VCaP (cell line): Measurements from ENCODE around the gene PDK2.

ENCODE experiments used
- H3K27ac ChIP-seq: fragments of 450-650 bp; 2 replicates; pipeline ENCODE4 v1.5.1; 2017
- TF ChIP-seq, protein P1 (sequence below): fragments of 450-650 bp; conservative IDR thresholded peaks from 2 replicates; pipeline ENCODE4 v1.5.1; 2017; ENCODE audit warnings: mild to moderate bottlenecking, moderate library complexity

PDK2 gene

GRCh38 chr17:50059256-50059655, 35.9 kb upstream of the PDK2 start:
- H3K27ac ChIP-seq = no peak overlapping the region
- TF ChIP-seq, protein P1, sequence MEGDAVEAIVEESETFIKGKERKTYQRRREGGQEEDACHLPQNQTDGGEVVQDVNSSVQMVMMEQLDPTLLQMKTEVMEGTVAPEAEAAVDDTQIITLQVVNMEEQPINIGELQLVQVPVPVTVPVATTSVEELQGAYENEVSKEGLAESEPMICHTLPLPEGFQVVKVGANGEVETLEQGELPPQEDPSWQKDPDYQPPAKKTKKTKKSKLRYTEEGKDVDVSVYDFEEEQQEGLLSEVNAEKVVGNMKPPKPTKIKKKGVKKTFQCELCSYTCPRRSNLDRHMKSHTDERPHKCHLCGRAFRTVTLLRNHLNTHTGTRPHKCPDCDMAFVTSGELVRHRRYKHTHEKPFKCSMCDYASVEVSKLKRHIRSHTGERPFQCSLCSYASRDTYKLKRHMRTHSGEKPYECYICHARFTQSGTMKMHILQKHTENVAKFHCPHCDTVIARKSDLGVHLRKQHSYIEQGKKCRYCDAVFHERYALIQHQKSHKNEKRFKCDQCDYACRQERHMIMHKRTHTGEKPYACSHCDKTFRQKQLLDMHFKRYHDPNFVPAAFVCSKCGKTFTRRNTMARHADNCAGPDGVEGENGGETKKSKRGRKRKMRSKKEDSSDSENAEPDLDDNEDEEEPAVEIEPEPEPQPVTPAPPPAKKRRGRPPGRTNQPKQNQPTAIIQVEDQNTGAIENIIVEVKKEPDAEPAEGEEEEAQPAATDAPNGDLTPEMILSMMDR = no peak

DNA sequence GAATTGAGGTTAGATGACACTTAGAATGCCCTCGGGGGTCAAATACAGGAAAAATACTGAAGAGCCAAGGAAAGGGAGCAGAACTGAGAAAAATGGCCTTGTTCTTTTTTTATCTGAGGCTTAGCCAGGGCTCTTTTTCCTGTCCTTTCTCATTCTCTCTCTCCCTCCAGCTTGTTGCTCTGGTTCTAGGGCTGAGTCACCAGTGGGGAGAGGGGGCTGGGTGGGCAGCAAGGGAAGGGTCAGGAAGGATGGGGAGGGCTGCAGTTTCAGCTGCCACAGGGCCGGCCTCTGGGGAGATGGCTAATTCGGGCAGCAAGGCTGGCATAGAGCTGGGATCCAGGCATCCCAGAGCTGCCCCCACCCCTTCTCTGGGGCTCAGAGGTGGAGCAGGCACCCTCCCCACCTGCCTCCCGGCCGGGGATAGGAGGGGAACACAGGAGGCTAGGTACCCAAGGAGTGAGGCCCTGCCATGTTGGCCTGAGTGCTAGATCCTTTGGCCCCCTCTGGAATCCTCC, 35.3 kb upstream of the PDK2 start:
- no peak overlapping the region for H3K27ac ChIP-seq
- TF ChIP-seq, protein P1 = no peak

- no peak overlapping the region for H3K27ac ChIP-seq
- TF ChIP-seq, protein P1 = no peak
Observed at GRCh38 chr17:50060951-50061712, 34.0 kb upstream of the PDK2 start.

GRCh38 chr17:50061713-50062045, 33.5 kb upstream of the PDK2 start:
- H3K27ac ChIP-seq = peak overlapping the region; percentile 32; the same call in 1 of the 2 replicates

DNA sequence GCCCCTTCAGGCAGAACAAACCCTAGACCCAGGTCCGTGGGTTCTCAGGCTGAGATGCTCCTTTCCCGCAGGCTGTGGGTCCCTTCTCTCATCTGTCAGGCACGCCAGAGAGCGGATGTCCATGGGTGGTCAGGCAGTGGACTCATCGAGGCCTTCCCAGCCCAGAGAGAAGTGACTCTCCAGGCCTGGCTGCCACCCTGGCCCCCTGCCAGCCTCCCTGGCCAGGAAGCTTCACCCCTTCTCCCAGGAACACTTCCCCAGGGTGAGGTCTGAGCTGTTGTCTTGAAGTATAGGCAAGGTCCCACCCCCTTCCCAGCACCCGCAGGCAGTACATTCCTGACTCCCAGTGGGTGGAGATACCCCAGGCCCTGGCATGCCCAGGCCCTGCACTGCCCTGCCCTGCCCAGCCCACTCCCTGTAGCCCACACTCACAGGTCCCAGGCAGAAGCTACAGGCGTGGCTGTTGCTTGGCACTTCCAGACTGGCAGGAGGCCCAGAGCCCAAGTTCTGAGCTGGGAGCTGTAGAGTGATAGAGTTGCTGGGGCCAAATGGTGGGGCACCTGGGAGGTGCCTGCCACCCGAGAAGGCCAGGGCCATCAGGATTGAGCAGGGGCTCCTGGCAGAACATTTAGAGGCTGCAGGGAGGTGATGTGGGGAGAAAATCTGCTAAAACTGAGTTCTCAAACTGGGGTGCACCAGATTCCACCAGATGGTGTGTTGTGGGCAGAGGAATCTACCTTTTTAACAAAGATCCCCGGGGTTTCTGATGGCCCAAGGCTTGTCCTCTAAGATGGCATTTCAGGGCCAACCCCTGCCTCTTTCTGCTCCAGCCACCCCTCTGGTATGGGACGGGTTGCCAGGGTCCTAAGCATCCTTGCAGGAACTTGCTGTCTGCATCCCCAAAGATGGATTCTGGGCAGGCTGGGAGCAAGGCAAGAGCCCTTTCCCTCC, 32.6 kb upstream of the PDK2 start:
- TF ChIP-seq, protein P1 = no peak
- H3K27ac ChIP-seq = peak overlapping the region; percentile 32

GRCh38 chr17:50063561-50064252, 31.4 kb upstream of the PDK2 start:
- TF ChIP-seq, protein P1 = no peak
- no peak overlapping the region for H3K27ac ChIP-seq

GRCh38 chr17:50064253-50065001, 30.7 kb upstream of the PDK2 start:
- TF ChIP-seq, protein P1 = no peak
- H3K27ac ChIP-seq = no peak overlapping the region
